CD14-positive monocyte (primary cell): Measurements from ENCODE around the gene PINK1. TPM values are rescaled to one million over a fixed set of nuclear protein-coding genes. Genes with fewer than 3 reads are reported as not detected.

Experiments
- DNase-seq, 3 donors: peaks; one replicate each; pipeline ENCODE4 v3.0.0-alpha.2; 2011 to 2022
- H2AFZ ChIP-seq: 2 replicates; pipeline ENCODE4 v1.6.0; 2012; ENCODE audit warnings: mild to moderate bottlenecking, low read depth, low read length, inconsistent platforms; ENCODE audit not compliant: insufficient read depth, poor library complexity, severe bottlenecking
- H3K27ac ChIP-seq, 2 donors: 1 replicate in 1 of 2; 2 replicates in 1 of 2; pipeline ENCODE4 v1.5.1; 2012 to 2013; ENCODE audit warnings: low read length in 2 of 2, control low read depth in 1 of 2, inconsistent platforms in 1 of 2, low read depth in 1 of 2, mild to moderate bottlenecking in 1 of 2
- H3K27me3 ChIP-seq, 2 donors: one replicate each; pipeline versions ENCODE4 v1.6.0 to v1.6.1; 2011 to 2013; ENCODE audit warnings: low read length in 2 of 2; ENCODE audit not compliant: control insufficient read depth in 2 of 2, insufficient read depth in 2 of 2
- H3K36me3 ChIP-seq, 2 donors: replicated peaks in 1 of 2; 1 replicate in 1 of 2; 2 replicates in 1 of 2; pipeline versions ENCODE4 v1.5.1 to v1.6.1; 2012 to 2013; ENCODE audit warnings: low read length in 2 of 2, control low read depth in 1 of 2, inconsistent platforms in 1 of 2, mild to moderate bottlenecking in 1 of 2; ENCODE audit not compliant: insufficient read depth in 2 of 2, control insufficient read depth in 1 of 2
- H3K4me1 ChIP-seq, 2 donors: 1 replicate in 1 of 2; 2 replicates in 1 of 2; pipeline versions ENCODE4 v1.5.1 to v1.6.1; 2012 to 2013; ENCODE audit warnings: low read length in 2 of 2, control low read depth in 1 of 2, inconsistent platforms in 1 of 2, mild to moderate bottlenecking in 1 of 2, moderate library complexity in 1 of 2; ENCODE audit not compliant: insufficient read depth in 2 of 2, control insufficient read depth in 1 of 2
- H3K4me2 ChIP-seq: replicated peaks from 2 replicates; pipeline ENCODE3; 2012; ENCODE audit warnings: low read length, moderate library complexity, mild to moderate bottlenecking; ENCODE audit not compliant: poor library complexity, severe bottlenecking; ENCODE audit errors: extremely low read depth
- H3K4me3 ChIP-seq, 3 experiments: fragments of 200-600 bp in 1 of 3; sonication (generic) in 1 of 3; replicated peaks in 1 of 3; 1 replicate in 2 of 3; 2 replicates in 1 of 3; pipeline ENCODE4 v1.5.1; 2011 to 2013; ENCODE audit warnings: low read length in 3 of 3, mild to moderate bottlenecking in 3 of 3, control low read depth in 2 of 3, low read depth in 2 of 3, inconsistent platforms in 1 of 3, moderate library complexity in 1 of 3
- H3K79me2 ChIP-seq: 2 replicates; pipeline ENCODE4 v1.6.0; 2012; ENCODE audit warnings: mild to moderate bottlenecking, control low read depth, inconsistent platforms, low read length, moderate library complexity; ENCODE audit not compliant: insufficient read depth
- H3K9ac ChIP-seq: 2 replicates; pipeline ENCODE4 v1.6.0; 2017; ENCODE audit warnings: low read length, mild to moderate bottlenecking; ENCODE audit not compliant: insufficient read depth, poor library complexity, severe bottlenecking
- H3K9me3 ChIP-seq, 2 donors: replicated peaks in 1 of 2; 1 replicate in 1 of 2; 2 replicates in 1 of 2; pipeline versions ENCODE4 v1.5.1 to v1.6.1; 2012 to 2013; ENCODE audit warnings: low read length in 2 of 2, control low read depth in 1 of 2; ENCODE audit not compliant: control insufficient read depth in 1 of 2, insufficient read depth in 1 of 2
- H4K20me1 ChIP-seq: 2 replicates; pipeline ENCODE4 v1.6.0; 2012; ENCODE audit warnings: mild to moderate bottlenecking, low read length, control low read depth, moderate library complexity; ENCODE audit not compliant: insufficient read depth
- H3K27ac Mint-ChIP-seq, 7 donors: one replicate each; pipeline ENCODE4 v1.8.0; 2020; ENCODE audit warnings: mild to moderate bottlenecking in 7 of 7, mixed read lengths in 7 of 7, moderate library complexity in 6 of 7, inconsistent platforms in 2 of 7
- H3K27me3 Mint-ChIP-seq, 3 donors: one replicate each; pipeline ENCODE4 v1.8.0; 2021 to 2022; ENCODE audit warnings: low read depth in 3 of 3, mild to moderate bottlenecking in 3 of 3, mixed read lengths in 3 of 3, moderate library complexity in 3 of 3, inconsistent platforms in 1 of 3
- H3K36me3 Mint-ChIP-seq, 2 donors: one replicate each; pipeline ENCODE4 v1.8.0; 2020; ENCODE audit warnings: mixed read lengths in 2 of 2, inconsistent platforms in 1 of 2, mild to moderate bottlenecking in 1 of 2
- H3K4me1 Mint-ChIP-seq: one replicate; pipeline ENCODE4 v1.8.0; 2020; ENCODE audit warnings: mild to moderate bottlenecking, mixed read lengths
- H3K4me3 Mint-ChIP-seq, 2 donors: one replicate each; pipeline ENCODE4 v1.8.0; 2020; ENCODE audit warnings: mild to moderate bottlenecking in 2 of 2, mixed read lengths in 2 of 2, moderate library complexity in 1 of 2
- H3K9me3 Mint-ChIP-seq, 7 donors: one replicate each; pipeline ENCODE4 v1.8.0; 2020 to 2022; ENCODE audit warnings: mixed read lengths in 7 of 7, mild to moderate bottlenecking in 6 of 7, moderate library complexity in 6 of 7, inconsistent platforms in 2 of 7
- WGBS: methylation state at CpG from one replicate; pipeline ENCODE4 v1.1.5; 2013; ENCODE audit warnings: missing lambda C conversion rate; ENCODE audit not compliant: insufficient coverage; 5-methylcytosine and 5-hydroxymethylcytosine counted together
- intact Hi-C, 2 donors: fragments of 100-400 bp; cut with micrococcal nuclease; formaldehyde crosslinking; loops; one replicate each; pipeline versions ENCODE4 v1.15.0 to v1.15.1; 2023
- polyA plus RNA-seq, 3 donors: library from polyadenylated mRNA; depleted of rRNA in 1 of 3; unstranded in 2 of 3; stranded (reverse) in 1 of 3; fragments of 300-500 nt in 2 of 3; fragments of >200 nt in 1 of 3; fragmentation: Illumina TruSeq in 2 of 3; gene quantifications; 1 replicate in 2 of 3; 2 replicates in 1 of 3; pipeline ENCODE4 v1.2.3, GENCODE V29; 2012 to 2021
- TF ChIP-seq, protein P1 (sequence below): fragments of 200-600 bp; IDR thresholded peaks from one replicate; pipeline ENCODE4 v1.8.0; 2022; ENCODE audit warnings: antibody characterized with exemption, mild to moderate bottlenecking

PINK1 gene
- polyA plus RNA-seq, 3 donors, result 21.6 to 32.7 (median 24.0) TPM

GRCh38 chr1:20601129-20601825 lies 32.0 kb upstream of the PINK1 start:
- H3K9ac ChIP-seq, result no peak overlapping the region
- WGBS, result no CpG with 5 or more reads among the region's 5 CpGs
- intact Hi-C loops, result no loop called here
- peaks cover 24% of the 10 kb centered on the region for H4K20me1 ChIP-seq
- H3K36me3 Mint-ChIP-seq, result peaks cover 42 to 61% of the 10 kb centered on the region in 2 donors
- no peak overlapping the region for H3K4me2 ChIP-seq
- H3K27me3 Mint-ChIP-seq, result no peaks in the 10 kb centered on the region
- DNase-seq, result no peak
- H3K9me3 Mint-ChIP-seq, result peaks cover 0 to 5% (median 0%) of the 10 kb centered on the region in 7 donors
- H3K9me3 ChIP-seq, result peaks cover 0 to 3% of the 10 kb centered on the region in 2 donors
- peaks cover 72% of the 10 kb centered on the region for H3K79me2 ChIP-seq
- H3K4me3 Mint-ChIP-seq, result no peak overlapping the region
- peak overlapping the region; percentile 3 to 73 (median 33) for H3K27ac Mint-ChIP-seq
- H3K4me1 ChIP-seq, result peaks cover 67 to 86% of the 10 kb centered on the region in 2 donors
- no peak overlapping the region for H3K4me3 ChIP-seq
- no peaks in the 10 kb centered on the region for H3K27me3 ChIP-seq
- H2AFZ ChIP-seq, result no peak overlapping the region
- TF ChIP-seq, protein P1, sequence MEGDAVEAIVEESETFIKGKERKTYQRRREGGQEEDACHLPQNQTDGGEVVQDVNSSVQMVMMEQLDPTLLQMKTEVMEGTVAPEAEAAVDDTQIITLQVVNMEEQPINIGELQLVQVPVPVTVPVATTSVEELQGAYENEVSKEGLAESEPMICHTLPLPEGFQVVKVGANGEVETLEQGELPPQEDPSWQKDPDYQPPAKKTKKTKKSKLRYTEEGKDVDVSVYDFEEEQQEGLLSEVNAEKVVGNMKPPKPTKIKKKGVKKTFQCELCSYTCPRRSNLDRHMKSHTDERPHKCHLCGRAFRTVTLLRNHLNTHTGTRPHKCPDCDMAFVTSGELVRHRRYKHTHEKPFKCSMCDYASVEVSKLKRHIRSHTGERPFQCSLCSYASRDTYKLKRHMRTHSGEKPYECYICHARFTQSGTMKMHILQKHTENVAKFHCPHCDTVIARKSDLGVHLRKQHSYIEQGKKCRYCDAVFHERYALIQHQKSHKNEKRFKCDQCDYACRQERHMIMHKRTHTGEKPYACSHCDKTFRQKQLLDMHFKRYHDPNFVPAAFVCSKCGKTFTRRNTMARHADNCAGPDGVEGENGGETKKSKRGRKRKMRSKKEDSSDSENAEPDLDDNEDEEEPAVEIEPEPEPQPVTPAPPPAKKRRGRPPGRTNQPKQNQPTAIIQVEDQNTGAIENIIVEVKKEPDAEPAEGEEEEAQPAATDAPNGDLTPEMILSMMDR, result no peak
- peak overlapping the region in 1 of 2 donors; percentile 41 for H3K27ac ChIP-seq
- peaks cover 3 to 34% of the 10 kb centered on the region in 2 donors for H3K36me3 ChIP-seq
- peaks cover 80% of the 10 kb centered on the region for H3K4me1 Mint-ChIP-seq

- no peak overlapping the region for H2AFZ ChIP-seq
Observed at GRCh38 chr1:20602851-20603450, 30.3 kb upstream of the PINK1 start.

More at GRCh38 chr1:20602851-20603450, 30.3 kb upstream of the PINK1 start:
- H3K4me2 ChIP-seq, result no peak overlapping the region
- H3K27ac Mint-ChIP-seq, result peak overlapping the region; percentile 83 to 96 (median 92)
- no peak overlapping the region for H3K4me3 Mint-ChIP-seq
- H3K27me3 Mint-ChIP-seq, result no peaks in the 10 kb centered on the region
- H3K9ac ChIP-seq, result no peak overlapping the region
- H3K9me3 Mint-ChIP-seq, result peaks cover 0 to 5% (median 0%) of the 10 kb centered on the region in 7 donors
- intact Hi-C loops, result no loop called here
- H3K9me3 ChIP-seq, result peaks cover 0 to 3% of the 10 kb centered on the region in 2 donors
- TF ChIP-seq, protein P1, result no peak
- WGBS, result 30% methylated on average over 2 of the region's 4 CpGs
- H3K27ac ChIP-seq, result peak overlapping the region; percentile 68 to 85
- DNase-seq, result peak; percentile 25 to 66 (median 53)
- peaks cover 29% of the 10 kb centered on the region for H4K20me1 ChIP-seq
- peaks cover 68% of the 10 kb centered on the region for H3K4me1 Mint-ChIP-seq
- peaks cover 50 to 69% of the 10 kb centered on the region in 2 donors for H3K4me1 ChIP-seq
- H3K36me3 Mint-ChIP-seq, result peaks cover 53 to 77% of the 10 kb centered on the region in 2 donors
- no peak overlapping the region for H3K4me3 ChIP-seq
- no peaks in the 10 kb centered on the region for H3K27me3 ChIP-seq
- H3K36me3 ChIP-seq, result peaks cover 20 to 51% of the 10 kb centered on the region in 2 donors
- peaks cover 75% of the 10 kb centered on the region for H3K79me2 ChIP-seq
